Upper lobe of left lung (tissue), 4 donors: ENCODE measurements around the gene SERTAD3.

ENCODE experiments used
- EP300 ChIP-seq, 4 donors: sonication (generic); formaldehyde crosslinking; IDR thresholded peaks; one replicate each; pipeline ENCODE4 v1.5.1; 2017; ENCODE audit warnings: antibody characterized with exemption in 4 of 4, control low read depth in 2 of 4
- TF ChIP-seq, protein P1 (sequence below), 6 experiments: fragments of 450-650 bp in 4 of 6; fragments of 200-600 bp in 2 of 6; sonication (generic) in 2 of 6; IDR thresholded peaks; one replicate each; pipeline ENCODE4 v1.5.1; 2016 to 2019; ENCODE audit warnings: antibody characterized with exemption in 6 of 6

DNA sequence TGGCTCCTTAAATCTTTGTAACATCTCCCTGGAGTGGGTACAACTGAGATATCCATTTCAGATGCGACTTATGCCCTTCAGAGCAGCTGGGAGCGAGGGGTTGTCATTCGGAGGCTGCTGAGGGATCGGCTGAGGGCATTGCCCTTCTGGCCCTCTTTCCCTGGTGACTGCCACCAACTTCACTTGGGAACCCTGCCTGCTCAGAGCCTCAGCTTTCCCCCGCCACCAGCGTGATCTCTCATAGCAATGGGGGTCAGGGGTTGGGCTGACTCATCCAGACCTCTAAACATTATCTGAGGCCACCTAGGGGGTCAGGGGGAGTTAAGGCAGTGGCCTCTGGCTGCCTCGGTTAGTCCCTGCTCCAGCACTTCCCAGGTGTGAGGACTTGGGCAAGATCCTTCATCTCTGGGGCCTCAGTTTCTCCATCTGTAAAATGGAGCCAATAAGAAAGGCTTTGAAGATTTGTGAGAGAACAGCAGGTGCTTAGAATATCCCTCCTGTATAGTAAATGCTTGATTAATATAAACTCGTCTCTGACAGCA, 32.1 kb downstream of the SERTAD3 start:
- TF ChIP-seq, protein P1, sequence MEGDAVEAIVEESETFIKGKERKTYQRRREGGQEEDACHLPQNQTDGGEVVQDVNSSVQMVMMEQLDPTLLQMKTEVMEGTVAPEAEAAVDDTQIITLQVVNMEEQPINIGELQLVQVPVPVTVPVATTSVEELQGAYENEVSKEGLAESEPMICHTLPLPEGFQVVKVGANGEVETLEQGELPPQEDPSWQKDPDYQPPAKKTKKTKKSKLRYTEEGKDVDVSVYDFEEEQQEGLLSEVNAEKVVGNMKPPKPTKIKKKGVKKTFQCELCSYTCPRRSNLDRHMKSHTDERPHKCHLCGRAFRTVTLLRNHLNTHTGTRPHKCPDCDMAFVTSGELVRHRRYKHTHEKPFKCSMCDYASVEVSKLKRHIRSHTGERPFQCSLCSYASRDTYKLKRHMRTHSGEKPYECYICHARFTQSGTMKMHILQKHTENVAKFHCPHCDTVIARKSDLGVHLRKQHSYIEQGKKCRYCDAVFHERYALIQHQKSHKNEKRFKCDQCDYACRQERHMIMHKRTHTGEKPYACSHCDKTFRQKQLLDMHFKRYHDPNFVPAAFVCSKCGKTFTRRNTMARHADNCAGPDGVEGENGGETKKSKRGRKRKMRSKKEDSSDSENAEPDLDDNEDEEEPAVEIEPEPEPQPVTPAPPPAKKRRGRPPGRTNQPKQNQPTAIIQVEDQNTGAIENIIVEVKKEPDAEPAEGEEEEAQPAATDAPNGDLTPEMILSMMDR (IDR thresholded peaks at IDR 0.05): no peak
- no peak for TF ChIP-seq EP300 (IDR thresholded peaks at IDR 0.05)
